ENCODE results near the gene RARG.

RARG gene

GRCh38 chr12:53161119-53161911, 70.7 kb downstream of the RARG start:
- DNase-seq, result no peak

GRCh38 chr12:53160673-53161072, 71.3 kb downstream of the RARG start:
- no peak for DNase-seq
